Thymus (tissue), 11 donors: Measurements from ENCODE around the gene CTDSPL. TPM values are rescaled to one million over a fixed set of nuclear protein-coding genes. Genes with fewer than 3 reads are reported as not detected.

ENCODE experiments used
- DNase-seq, 9 donors: peaks; one replicate each; pipeline ENCODE4 v3.0.0-alpha.2; 2013; ENCODE audit warnings: low spot score in 9 of 9, low read depth in 6 of 9, missing footprints in 1 of 9
- H3K27ac ChIP-seq, 2 donors: one replicate each; pipeline ENCODE4 v1.5.1; 2013; ENCODE audit warnings: control low read depth in 1 of 2, low read depth in 1 of 2, low read length in 1 of 2, mild to moderate bottlenecking in 1 of 2, moderate library complexity in 1 of 2
- H3K27me3 ChIP-seq, 2 donors: one replicate each; pipeline ENCODE4 v1.5.1; 2013; ENCODE audit warnings: low read length in 1 of 2; ENCODE audit not compliant: control insufficient read depth in 2 of 2, insufficient read depth in 1 of 2
- H3K36me3 ChIP-seq, 2 donors: one replicate each; pipeline ENCODE4 v1.5.1; 2013; ENCODE audit warnings: low read length in 1 of 2, mild to moderate bottlenecking in 1 of 2, moderate library complexity in 1 of 2; ENCODE audit not compliant: control insufficient read depth in 2 of 2, insufficient read depth in 2 of 2
- H3K4me1 ChIP-seq, 2 donors: one replicate each; pipeline ENCODE4 v1.5.1; 2013; ENCODE audit warnings: low read length in 2 of 2; ENCODE audit not compliant: control insufficient read depth in 2 of 2, insufficient read depth in 2 of 2
- H3K4me3 ChIP-seq, 2 donors: one replicate each; pipeline ENCODE4 v1.5.1; 2013; ENCODE audit warnings: low read length in 2 of 2, control low read depth in 1 of 2, mild to moderate bottlenecking in 1 of 2
- H3K9me3 ChIP-seq, 2 donors: one replicate each; pipeline ENCODE4 v1.5.1; 2013; ENCODE audit warnings: low read length in 1 of 2, mild to moderate bottlenecking in 1 of 2; ENCODE audit not compliant: control insufficient read depth in 2 of 2, insufficient read depth in 1 of 2
- WGBS: extraction: QIAGEN DNeasy Blood & Tissue Kit; methylation state at CpG from one replicate; pipeline ENCODE4 v1.1.7; 2013; 5-methylcytosine and 5-hydroxymethylcytosine counted together
- polyA plus RNA-seq: library from polyadenylated mRNA; stranded (reverse); fragments of 200-250 nt; gene quantifications from one replicate; pipeline ENCODE4 v1.2.3, GENCODE V29; 2013
- total RNA-seq: library from RNA; stranded (reverse); fragments of 120-200 nt; gene quantifications from one replicate; pipeline ENCODE4 v1.2.4, GENCODE V29; 2013
- donor health status: healthy.

Gene CTDSPL
- total and polyA plus RNA-seq, 2 donors = 4.4 to 6.5 TPM

GRCh38 chr3:38003817-38004414, 142.2 kb downstream of the CTDSPL start:
- Histone ChIP-seq H3K27me3 (no peaks in the 10 kb centered on the region), H3K9me3 (no peaks in the 10 kb centered on the region), H3K27ac (no peak overlapping the region), H3K4me1 (peaks cover 0 to 4% of the 10 kb centered on the region in 2 donors), H3K4me3 (no peak overlapping the region), H3K36me3 (peaks cover 74 to 77% of the 10 kb centered on the region in 2 donors)
- WGBS = 92% methylated on average over 11 of the region's 11 CpGs
- DNase-seq = no peak

GRCh38 chr3:38004415-38005075, 142.9 kb downstream of the CTDSPL start:
- 93% methylated on average over 14 of the region's 14 CpGs for WGBS
- no peaks in the 10 kb centered on the region for H3K9me3 ChIP-seq
- DNase-seq = peak in 4 of 9 donors; percentile 40 to 70 (median 62)
- no peak overlapping the region for H3K27ac ChIP-seq
- no peaks in the 10 kb centered on the region for H3K27me3 ChIP-seq
- no peak overlapping the region for H3K4me3 ChIP-seq
- H3K36me3 ChIP-seq = peaks cover 75 to 78% of the 10 kb centered on the region in 2 donors
- no peaks in the 10 kb centered on the region for H3K4me1 ChIP-seq

- H3K4me3 ChIP-seq = no peak overlapping the region
- DNase-seq = no peak
- 95% methylated on average over 15 of the region's 15 CpGs for WGBS
- H3K9me3 ChIP-seq = no peaks in the 10 kb centered on the region
- no peak overlapping the region for H3K27ac ChIP-seq
- H3K36me3 ChIP-seq = peaks cover 71 to 74% of the 10 kb centered on the region in 2 donors
- no peaks in the 10 kb centered on the region for H3K4me1 ChIP-seq
- H3K27me3 ChIP-seq = no peaks in the 10 kb centered on the region
Measured at GRCh38 chr3:38005076-38006020, 143.7 kb downstream of the CTDSPL start.

- Histone ChIP-seq H3K27ac (no peak overlapping the region), H3K9me3 (no peaks in the 10 kb centered on the region), H3K27me3 (no peaks in the 10 kb centered on the region), H3K4me3 (no peak overlapping the region), H3K4me1 (no peaks in the 10 kb centered on the region), H3K36me3 (peaks cover 65 to 67% of the 10 kb centered on the region in 2 donors)
- WGBS = 98% methylated on average over 5 of the region's 5 CpGs
- no peak for DNase-seq
Measured at GRCh38 chr3:38006031-38006430, 144.4 kb downstream of the CTDSPL start.

GRCh38 chr3:38006445-38006995, 144.8 kb downstream of the CTDSPL start:
- Histone ChIP-seq H3K27ac (no peak overlapping the region), H3K4me1 (no peaks in the 10 kb centered on the region), H3K9me3 (no peaks in the 10 kb centered on the region), H3K4me3 (no peak overlapping the region), H3K36me3 (peaks cover 62 to 65% of the 10 kb centered on the region in 2 donors), H3K27me3 (no peaks in the 10 kb centered on the region)
- WGBS = 98% methylated on average over 16 of the region's 16 CpGs
- no peak for DNase-seq

- H3K4me3 ChIP-seq = no peak overlapping the region
- DNase-seq = no peak
- over 99% methylated on average over 7 of the region's 7 CpGs for WGBS
Measured at GRCh38 chr3:38007754-38008090, 146.0 kb downstream of the CTDSPL start.

GRCh38 chr3:38008191-38008701, 146.6 kb downstream of the CTDSPL start:
- Histone ChIP-seq H3K4me1 (no peaks in the 10 kb centered on the region), H3K4me3 (no peak overlapping the region), H3K36me3 (peaks cover 46 to 51% of the 10 kb centered on the region in 2 donors), H3K27me3 (no peaks in the 10 kb centered on the region), H3K9me3 (no peaks in the 10 kb centered on the region), H3K27ac (no peak overlapping the region)
- no peak for DNase-seq
- 97% methylated on average over 19 of the region's 19 CpGs for WGBS

More at GRCh38 chr3:38007754-38008090, 146.0 kb downstream of the CTDSPL start:
- Histone ChIP-seq H3K27me3 (no peaks in the 10 kb centered on the region), H3K4me1 (no peaks in the 10 kb centered on the region), H3K27ac (no peak overlapping the region), H3K36me3 (peaks cover 50 to 54% of the 10 kb centered on the region in 2 donors), H3K9me3 (no peaks in the 10 kb centered on the region)

- DNase-seq = no peak
- peaks cover 45 to 51% of the 10 kb centered on the region in 2 donors for H3K36me3 ChIP-seq
- 95% methylated on average over 16 of the region's 16 CpGs for WGBS
- no peaks in the 10 kb centered on the region for H3K9me3 ChIP-seq
- H3K27ac ChIP-seq = no peak overlapping the region
- H3K4me1 ChIP-seq = no peaks in the 10 kb centered on the region
- no peak overlapping the region for H3K4me3 ChIP-seq
- H3K27me3 ChIP-seq = no peaks in the 10 kb centered on the region
Measured at GRCh38 chr3:38008971-38009580, 147.4 kb downstream of the CTDSPL start.
